ENCODE measurements around the gene DLL3. TPM values are rescaled to one million over a fixed set of nuclear protein-coding genes. Genes with fewer than 3 reads are reported as not detected.

Gene DLL3
- polyA plus RNA-seq, 1 donor from 2014 or later: 35.5 TPM

GRCh38 chr19:39492225-39492624 lies 6.5 kb upstream of the DLL3 start:
- Histone ChIP-seq H3K36me3 (ENCODE audit: insufficient read depth, low read length) (no peaks in the 10 kb centered on the region), H3K4me3 (ENCODE audit: low read length) (no peak overlapping the region), H3K79me2 (replicated peaks; ENCODE audit: insufficient read depth, low read length) (no peaks in the 10 kb centered on the region), H3K27ac (ENCODE audit: low read length) (no peak overlapping the region), H2AFZ (ENCODE audit: low read depth, low read length) (no peak overlapping the region), H3F3A (ENCODE audit: insufficient read depth, low read length, poor library complexity, severe bottlenecking) (no peaks in the 10 kb centered on the region), H3K27me3 (ENCODE audit: insufficient read depth, low read depth, low read length) (no peaks in the 10 kb centered on the region), H3K9ac (ENCODE audit: low read length) (no peak overlapping the region), H4K20me1 (ENCODE audit: insufficient read depth) (no peaks in the 10 kb centered on the region), H3K9me2 (ENCODE audit: insufficient read depth, low read length) (no peaks in the 10 kb centered on the region), H3K9me3 (ENCODE audit: low read length) (no peaks in the 10 kb centered on the region), H3K4me2 (ENCODE audit: low read length) (no peak overlapping the region)
- TF ChIP-seq EZH2 (IDR thresholded peaks at IDR 0.05; ENCODE audit: borderline replicate concordance, insufficient read depth, low read length, poor library complexity, severe bottlenecking): no peak
- TF ChIP-seq MXI1 (conservative IDR thresholded peaks at IDR 0.05; ENCODE audit: poor library complexity, severe bottlenecking): no peak
- TF ChIP-seq, protein P1, sequence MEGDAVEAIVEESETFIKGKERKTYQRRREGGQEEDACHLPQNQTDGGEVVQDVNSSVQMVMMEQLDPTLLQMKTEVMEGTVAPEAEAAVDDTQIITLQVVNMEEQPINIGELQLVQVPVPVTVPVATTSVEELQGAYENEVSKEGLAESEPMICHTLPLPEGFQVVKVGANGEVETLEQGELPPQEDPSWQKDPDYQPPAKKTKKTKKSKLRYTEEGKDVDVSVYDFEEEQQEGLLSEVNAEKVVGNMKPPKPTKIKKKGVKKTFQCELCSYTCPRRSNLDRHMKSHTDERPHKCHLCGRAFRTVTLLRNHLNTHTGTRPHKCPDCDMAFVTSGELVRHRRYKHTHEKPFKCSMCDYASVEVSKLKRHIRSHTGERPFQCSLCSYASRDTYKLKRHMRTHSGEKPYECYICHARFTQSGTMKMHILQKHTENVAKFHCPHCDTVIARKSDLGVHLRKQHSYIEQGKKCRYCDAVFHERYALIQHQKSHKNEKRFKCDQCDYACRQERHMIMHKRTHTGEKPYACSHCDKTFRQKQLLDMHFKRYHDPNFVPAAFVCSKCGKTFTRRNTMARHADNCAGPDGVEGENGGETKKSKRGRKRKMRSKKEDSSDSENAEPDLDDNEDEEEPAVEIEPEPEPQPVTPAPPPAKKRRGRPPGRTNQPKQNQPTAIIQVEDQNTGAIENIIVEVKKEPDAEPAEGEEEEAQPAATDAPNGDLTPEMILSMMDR (IDR thresholded peaks at IDR 0.05; ENCODE audit: poor library complexity, severe bottlenecking): no peak
- TF ChIP-seq SMC3 (conservative IDR thresholded peaks at IDR 0.05; ENCODE audit: poor library complexity): no peak
- TF ChIP-seq REST (IDR thresholded peaks at IDR 0.05; ENCODE audit: borderline replicate concordance): no peak
- TF ChIP-seq TAF1 (IDR thresholded peaks at IDR 0.05; ENCODE audit: low read depth): no peak
- no peak for TF ChIP-seq RAD21 (conservative IDR thresholded peaks at IDR 0.05)
- no peak for TF ChIP-seq EP300 (conservative IDR thresholded peaks at IDR 0.05; ENCODE audit: poor library complexity, severe bottlenecking)
- TF ChIP-seq POLR2AphosphoS5 (IDR thresholded peaks at IDR 0.05): no peak

DNA sequence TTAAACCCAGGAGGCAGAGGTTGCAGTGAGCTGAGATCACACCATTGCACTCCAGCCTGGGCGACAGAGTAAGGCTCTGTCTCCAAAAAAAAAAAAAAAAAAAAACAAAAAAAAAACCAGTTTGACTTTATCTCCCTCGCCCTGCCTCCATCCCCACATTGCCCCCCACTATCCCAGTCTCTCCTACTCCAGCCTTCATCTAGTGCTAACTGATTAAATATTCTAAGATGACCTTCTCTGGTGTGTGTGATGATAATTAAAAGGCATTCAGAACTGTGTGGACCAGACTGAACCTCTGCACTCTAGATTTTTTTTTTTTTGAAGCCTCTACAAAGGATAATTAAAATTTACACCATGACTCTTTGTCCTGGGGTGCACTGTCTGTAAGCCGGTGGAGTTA lies 6.0 kb upstream of the DLL3 start:
- Histone ChIP-seq H3K36me3 (ENCODE audit: insufficient read depth, low read length) (no peaks in the 10 kb centered on the region), H4K20me1 (ENCODE audit: insufficient read depth) (no peaks in the 10 kb centered on the region), H2AFZ (ENCODE audit: low read depth, low read length) (no peak overlapping the region), H3K4me3 (ENCODE audit: low read length) (no peak overlapping the region), H3K9ac (ENCODE audit: low read length) (no peak overlapping the region), H3K27me3 (ENCODE audit: insufficient read depth, low read depth, low read length) (no peaks in the 10 kb centered on the region), H3K9me2 (ENCODE audit: insufficient read depth, low read length) (no peaks in the 10 kb centered on the region), H3K27ac (ENCODE audit: low read length) (no peak overlapping the region), H3K4me2 (ENCODE audit: low read length) (no peak overlapping the region), H3K9me3 (ENCODE audit: low read length) (no peaks in the 10 kb centered on the region), H3K79me2 (replicated peaks; ENCODE audit: insufficient read depth, low read length) (no peaks in the 10 kb centered on the region), H3F3A (ENCODE audit: insufficient read depth, low read length, poor library complexity, severe bottlenecking) (no peaks in the 10 kb centered on the region)
- TF ChIP-seq EZH2 (IDR thresholded peaks at IDR 0.05; ENCODE audit: borderline replicate concordance, insufficient read depth, low read length, poor library complexity, severe bottlenecking) (no peak), MXI1 (conservative IDR thresholded peaks at IDR 0.05; ENCODE audit: poor library complexity, severe bottlenecking) (no peak), SMC3 (conservative IDR thresholded peaks at IDR 0.05; ENCODE audit: poor library complexity) (no peak), TAF1 (IDR thresholded peaks at IDR 0.05; ENCODE audit: low read depth) (no peak), EP300 (conservative IDR thresholded peaks at IDR 0.05; ENCODE audit: poor library complexity, severe bottlenecking) (no peak), REST (IDR thresholded peaks at IDR 0.05; ENCODE audit: borderline replicate concordance) (no peak), POLR2AphosphoS5 (IDR thresholded peaks at IDR 0.05) (no peak), RAD21 (conservative IDR thresholded peaks at IDR 0.05) (no peak)
- TF ChIP-seq, protein P1 (IDR thresholded peaks at IDR 0.05; ENCODE audit: poor library complexity, severe bottlenecking): no peak
